Right hindlimb (tissue), 1 donor: Measurements from ENCODE around the gene KCP.

Experiments
- DNase-seq: peaks from one replicate; pipeline ENCODE4 v3.0.0-alpha.2; 2018

KCP gene

GRCh38 chr7:128938544-128939074 is 28.1 kb upstream of the KCP start:
- DNase-seq, result no peak

GRCh38 chr7:128937647-128938543 is 27.4 kb upstream of the KCP start, which contains the start of gene IRF5:
IRF5 (plus strand) TSS chr7:128937927; CDS start chr7:128942082, 4,155 bp downstream.
- DNase-seq, result no peak

- no peak for DNase-seq
Observed at GRCh38 chr7:128937271-128937646, 26.8 kb upstream of the KCP start.

GRCh38 chr7:128936798-128937197 is 26.3 kb upstream of the KCP start:
- no peak for DNase-seq

GRCh38 chr7:128935342-128935730 is 24.8 kb upstream of the KCP start:
- DNase-seq, result no peak

- DNase-seq, result no peak
Observed at GRCh38 chr7:128934361-128935341, 24.1 kb upstream of the KCP start.

GRCh38 chr7:128933180-128933891 is 22.8 kb upstream of the KCP start:
- DNase-seq, result no peak

GRCh38 chr7:128932862-128933179 is 22.3 kb upstream of the KCP start:
- no peak for DNase-seq

GRCh38 chr7:128931965-128932861 is 21.7 kb upstream of the KCP start:
- DNase-seq, result no peak

- no peak for DNase-seq
Observed at GRCh38 chr7:128931190-128931798, 20.8 kb upstream of the KCP start.

- no peak for DNase-seq
Observed at GRCh38 chr7:128928882-128929788, 18.6 kb upstream of the KCP start.

GRCh38 chr7:128928159-128928813 is 17.8 kb upstream of the KCP start:
- DNase-seq, result no peak

- DNase-seq, result no peak
Observed at GRCh38 chr7:128924707-128925588, 14.4 kb upstream of the KCP start.

GRCh38 chr7:128923411-128923800 is 12.9 kb upstream of the KCP start:
- no peak for DNase-seq

GRCh38 chr7:128922496-128923410 is 12.2 kb upstream of the KCP start:
- DNase-seq, result no peak

GRCh38 chr7:128921866-128922440 is 11.4 kb upstream of the KCP start:
- DNase-seq, result no peak
